ENCODE measurements around the gene OSGEP. TPM values are rescaled to one million over a fixed set of nuclear protein-coding genes. Genes with fewer than 3 reads are reported as not detected.

Gene OSGEP
- total and polyA plus RNA-seq, 2 of the 13 experiments (the other 11 are each of a cell fraction or from before 2014, with no cell fraction given), result 39.7 to 41.1 TPM

DNA sequence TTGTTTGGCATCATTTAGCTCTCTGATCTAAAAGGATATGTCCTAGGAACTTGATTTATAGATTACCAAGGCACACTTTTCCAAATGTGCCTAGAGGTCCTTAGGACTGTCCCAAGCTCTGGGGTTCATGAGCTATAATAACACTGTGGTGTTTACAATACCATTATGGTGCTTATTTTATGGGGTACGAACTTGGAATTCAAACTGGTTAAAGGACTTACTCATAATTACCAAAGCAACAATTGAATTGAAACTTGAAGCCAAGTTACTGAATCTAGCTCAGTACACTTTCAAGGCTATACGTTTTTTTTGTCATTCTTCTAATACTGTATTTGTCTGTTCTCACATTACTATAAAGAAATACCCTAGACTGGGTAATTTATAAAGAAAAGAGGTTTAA is 31.7 kb downstream of the OSGEP start:
- Histone ChIP-seq H3K9me3 (ENCODE audit: low read length) (no peaks in the 10 kb centered on the region), H3K4me1 (ENCODE audit: insufficient read depth, low read length) (peaks cover 37% of the 10 kb centered on the region), H3K4me3 (replicated peaks in 1 of 3; ENCODE audit: insufficient read depth in 1 of 3, low read depth in 2 of 3, low read length in 3 of 3) (no peak overlapping the region), H4K20me1 (ENCODE audit: insufficient read depth, low read length) (no peaks in the 10 kb centered on the region), H3K79me2 (ENCODE audit: insufficient read depth, low read length) (no peaks in the 10 kb centered on the region), H3K36me3 (replicated peaks in 1 of 2; ENCODE audit: control insufficient read depth in 1 of 2, insufficient read depth in 2 of 2, low read length in 2 of 2) (no peaks in the 10 kb centered on the region), H3K4me2 (ENCODE audit: low read depth, low read length) (no peak overlapping the region), H3K9ac (ENCODE audit: insufficient read depth, low read depth, low read length) (no peak overlapping the region), H3K27ac (ENCODE audit: extremely low read length, insufficient read depth, low read length) (no peak overlapping the region), H3K27me3 (ENCODE audit: control insufficient read depth in 1 of 2, insufficient read depth in 2 of 2, low read length in 2 of 2) (no peaks in the 10 kb centered on the region), H2AFZ (ENCODE audit: low read length) (no peak overlapping the region)
- ATAC-seq (no peak), FAIRE-seq (no peak), DNase-seq (ENCODE audit: low spot score) (no peak)
- BruUV-seq (replicated peaks), result no TSS peak
- WGBS (ENCODE audit: low lambda C conversion rate), result 4% methylated on average over 2 of the region's 2 CpGs
- in situ Hi-C loops (cut with HindIII; ENCODE audit: extremely low pct_ligation_motif_present, low pct_unique_long_range_greater_than_20kb) (no loop called here), intact Hi-C loops (cut with micrococcal nuclease; ENCODE audit: unreplicated experiment) (no loop called here)
- ChIA-PET POLR2A (interaction anchor here (1.0 to 1.8 kb wide), 2 partner anchors 9 to 80 kb away, joined by 3 to 8 read pairs; partner anchors contain the start of gene PARP2), CTCF (ENCODE audit: low intra/inter-chr PET ratio, low total read pairs) (no interaction called here)
- no peak for TF ChIP-seq SP1 (IDR thresholded peaks at IDR 0.05)
- no peak for TF ChIP-seq SP1 (CRISPR knock-in tag; IDR thresholded peaks at IDR 0.05)

DNA sequence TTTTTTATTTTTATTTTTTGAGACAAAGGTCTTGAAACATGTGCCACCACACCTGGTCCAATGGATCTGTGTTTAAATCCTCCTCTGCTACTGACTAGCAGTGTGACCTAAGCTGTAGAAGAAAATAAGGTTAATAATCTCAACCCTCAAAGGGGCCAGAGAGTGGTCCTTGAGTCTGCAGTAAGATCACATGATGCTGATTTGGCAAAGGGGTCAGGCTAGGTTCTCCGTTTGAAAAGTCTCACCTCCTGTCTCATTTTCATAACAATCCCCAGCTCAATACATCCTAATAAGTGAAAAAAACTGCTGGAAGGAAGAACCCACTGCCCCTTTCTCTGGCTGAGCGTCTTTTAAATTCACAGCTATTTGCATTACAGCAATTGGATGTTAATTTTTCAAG is 33.3 kb downstream of the OSGEP start:
- no peaks in the 10 kb centered on the region for H3K36me3 ChIP-seq (replicated peaks in 1 of 2; ENCODE audit: control insufficient read depth in 1 of 2, insufficient read depth in 2 of 2, low read length in 2 of 2)
- FAIRE-seq (no peak), ATAC-seq (no peak), DNase-seq (ENCODE audit: low spot score) (no peak)
- in situ Hi-C loops (cut with HindIII; ENCODE audit: extremely low pct_ligation_motif_present, low pct_unique_long_range_greater_than_20kb), result no loop called here
- CTCF ChIA-PET (ENCODE audit: low intra/inter-chr PET ratio, low total read pairs), result no interaction called here
- intact Hi-C loops (cut with micrococcal nuclease; ENCODE audit: unreplicated experiment), result no loop called here
- H3K27me3 ChIP-seq (ENCODE audit: control insufficient read depth in 1 of 2, insufficient read depth in 2 of 2, low read length in 2 of 2), result no peaks in the 10 kb centered on the region; a peak in 1 of 5 replicates
- no peaks in the 10 kb centered on the region for H3K9me3 ChIP-seq (ENCODE audit: low read length)
- H3K79me2 ChIP-seq (ENCODE audit: insufficient read depth, low read length), result no peaks in the 10 kb centered on the region
- no peak overlapping the region for H3K4me3 ChIP-seq (replicated peaks in 1 of 3; ENCODE audit: insufficient read depth in 1 of 3, low read depth in 2 of 3, low read length in 3 of 3)
- BruUV-seq (replicated peaks), result no TSS peak
- peaks cover 45% of the 10 kb centered on the region for H3K4me1 ChIP-seq (ENCODE audit: insufficient read depth, low read length)
- H4K20me1 ChIP-seq (ENCODE audit: insufficient read depth, low read length), result no peaks in the 10 kb centered on the region
- no peak overlapping the region for H3K27ac ChIP-seq (ENCODE audit: extremely low read length, insufficient read depth, low read length)
- H3K4me2 ChIP-seq (ENCODE audit: low read depth, low read length), result no peak overlapping the region
- 29% methylated on average over 2 of the region's 2 CpGs for WGBS (ENCODE audit: low lambda C conversion rate)
- POLR2A ChIA-PET, result interaction anchor here (1.0 to 2.3 kb wide), 5 partner anchors 8 to 78 kb away, joined by 3 to 10 read pairs (median 4); partner anchors contain the start of genes APEX1, OSGEP, PARP2 and PIP4P1
- no peak overlapping the region for H3K9ac ChIP-seq (ENCODE audit: insufficient read depth, low read depth, low read length)
- TF ChIP-seq HHEX (CRISPR knock-in tag; IDR thresholded peaks at IDR 0.05) (no peak), SNRNP70 (IDR thresholded peaks at IDR 0.05; ENCODE audit: low read depth, low read length) (no peak)
- no peak overlapping the region for H2AFZ ChIP-seq (ENCODE audit: low read length)
